ENCODE data around the gene CLEC19A. TPM values are rescaled to one million over a fixed set of nuclear protein-coding genes. Genes with fewer than 3 reads are reported as not detected.

CLEC19A gene
- total RNA-seq, 1 donor from 2014 or later: not detected

DNA sequence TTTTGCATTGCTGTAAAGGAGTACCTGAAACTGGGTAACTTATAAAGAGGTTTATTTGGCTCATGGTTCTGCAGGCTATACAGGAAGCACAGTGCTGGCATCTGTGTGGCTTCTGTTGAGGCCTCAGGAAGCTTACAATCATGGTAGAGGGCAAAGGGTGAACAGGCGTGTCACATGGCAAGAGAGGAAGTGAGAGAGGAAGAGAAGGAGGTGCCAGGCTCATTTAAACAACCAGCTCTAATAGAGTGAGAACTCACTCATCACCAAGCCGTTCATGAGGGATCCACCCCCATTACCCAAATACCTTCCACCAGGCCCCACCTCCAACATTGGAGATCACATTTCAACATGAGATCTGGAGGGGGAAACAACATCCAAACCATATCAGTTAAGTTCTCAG is 16.4 kb upstream of the CLEC19A start:
- peaks cover 4% of the 10 kb centered on the region for H3K27me3 Mint-ChIP-seq (ENCODE audit: unreplicated experiment)
- H3K4me3 Mint-ChIP-seq (ENCODE audit: unreplicated experiment): no peak overlapping the region
- TF ChIP-seq, protein P1, sequence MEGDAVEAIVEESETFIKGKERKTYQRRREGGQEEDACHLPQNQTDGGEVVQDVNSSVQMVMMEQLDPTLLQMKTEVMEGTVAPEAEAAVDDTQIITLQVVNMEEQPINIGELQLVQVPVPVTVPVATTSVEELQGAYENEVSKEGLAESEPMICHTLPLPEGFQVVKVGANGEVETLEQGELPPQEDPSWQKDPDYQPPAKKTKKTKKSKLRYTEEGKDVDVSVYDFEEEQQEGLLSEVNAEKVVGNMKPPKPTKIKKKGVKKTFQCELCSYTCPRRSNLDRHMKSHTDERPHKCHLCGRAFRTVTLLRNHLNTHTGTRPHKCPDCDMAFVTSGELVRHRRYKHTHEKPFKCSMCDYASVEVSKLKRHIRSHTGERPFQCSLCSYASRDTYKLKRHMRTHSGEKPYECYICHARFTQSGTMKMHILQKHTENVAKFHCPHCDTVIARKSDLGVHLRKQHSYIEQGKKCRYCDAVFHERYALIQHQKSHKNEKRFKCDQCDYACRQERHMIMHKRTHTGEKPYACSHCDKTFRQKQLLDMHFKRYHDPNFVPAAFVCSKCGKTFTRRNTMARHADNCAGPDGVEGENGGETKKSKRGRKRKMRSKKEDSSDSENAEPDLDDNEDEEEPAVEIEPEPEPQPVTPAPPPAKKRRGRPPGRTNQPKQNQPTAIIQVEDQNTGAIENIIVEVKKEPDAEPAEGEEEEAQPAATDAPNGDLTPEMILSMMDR (IDR thresholded peaks at IDR 0.05; ENCODE audit: unreplicated experiment): no peak
- peaks cover 5% of the 10 kb centered on the region for H3K9me3 Mint-ChIP-seq (ENCODE audit: unreplicated experiment)
- no peak overlapping the region for H3K27ac Mint-ChIP-seq (ENCODE audit: unreplicated experiment)
- H3K36me3 Mint-ChIP-seq (ENCODE audit: low read depth, unreplicated experiment): peaks cover 25% of the 10 kb centered on the region
- no peak for DNase-seq (ENCODE audit: low spot score)
- H3K4me1 Mint-ChIP-seq (ENCODE audit: unreplicated experiment): no peaks in the 10 kb centered on the region

DNA sequence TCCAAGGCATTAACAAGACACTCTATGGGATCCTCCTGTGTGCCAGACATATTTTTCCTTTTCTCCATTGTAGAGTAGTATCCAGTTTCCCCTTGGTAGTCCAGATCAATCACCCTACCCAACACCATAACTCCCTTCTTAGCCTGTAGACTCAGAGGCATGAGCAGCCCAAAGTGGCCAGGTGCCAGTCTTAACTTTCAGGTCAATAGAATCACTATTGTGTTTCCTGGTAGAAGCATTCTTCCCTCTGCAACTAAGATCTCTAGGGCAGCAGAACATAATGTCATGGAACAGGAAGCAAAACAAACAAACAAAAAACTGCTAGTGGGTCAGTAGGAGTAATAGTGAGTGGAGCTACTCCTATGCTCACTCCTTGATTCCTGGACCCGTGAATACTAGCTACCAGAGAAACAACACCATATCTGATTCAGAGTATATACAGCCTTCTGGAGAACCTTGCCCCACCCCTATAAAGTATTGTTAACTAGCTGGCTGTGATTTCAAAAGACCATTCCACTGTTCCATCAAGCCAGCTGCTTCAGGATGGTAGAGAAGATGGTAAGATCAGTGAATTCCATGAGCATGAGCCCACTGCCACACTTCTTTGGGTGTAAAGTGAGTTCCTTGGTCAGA is 11.2 kb upstream of the CLEC19A start:
- TF ChIP-seq, protein P1 (IDR thresholded peaks at IDR 0.05; ENCODE audit: unreplicated experiment): no peak
- H3K4me3 Mint-ChIP-seq (ENCODE audit: unreplicated experiment): no peak overlapping the region
- H3K27me3 Mint-ChIP-seq (ENCODE audit: unreplicated experiment): peaks cover 1% of the 10 kb centered on the region
- no peak for DNase-seq (ENCODE audit: low spot score)
- no peaks in the 10 kb centered on the region for H3K9me3 Mint-ChIP-seq (ENCODE audit: unreplicated experiment)
- no peaks in the 10 kb centered on the region for H3K36me3 Mint-ChIP-seq (ENCODE audit: low read depth, unreplicated experiment)
- no peak overlapping the region for H3K27ac Mint-ChIP-seq (ENCODE audit: unreplicated experiment)
- no peaks in the 10 kb centered on the region for H3K4me1 Mint-ChIP-seq (ENCODE audit: unreplicated experiment)

DNA sequence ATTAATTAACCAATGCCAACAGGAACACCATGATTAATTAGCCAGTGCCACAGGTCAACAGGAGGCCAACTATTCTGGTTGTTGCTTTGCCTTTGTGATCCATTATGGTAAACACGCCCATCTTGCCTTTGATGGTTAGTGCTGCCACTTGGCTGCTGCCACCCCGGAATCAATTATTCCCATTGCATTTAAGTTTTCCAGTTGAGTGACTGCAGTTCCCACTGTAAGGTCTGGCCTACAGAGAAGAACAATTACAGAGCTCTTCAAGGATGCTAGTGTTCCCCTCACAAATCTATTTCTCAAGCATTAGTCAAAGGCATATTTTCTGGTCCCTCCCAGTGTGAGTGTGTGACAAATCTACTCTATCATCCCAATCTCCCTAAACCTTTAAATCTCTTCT is 7.1 kb upstream of the CLEC19A start:
- Mint-ChIP-seq H3K9me3 (ENCODE audit: unreplicated experiment) (no peaks in the 10 kb centered on the region), H3K4me3 (ENCODE audit: unreplicated experiment) (no peak overlapping the region), H3K4me1 (ENCODE audit: unreplicated experiment) (no peaks in the 10 kb centered on the region), H3K27me3 (ENCODE audit: unreplicated experiment) (peaks cover 1% of the 10 kb centered on the region), H3K27ac (ENCODE audit: unreplicated experiment) (no peak overlapping the region), H3K36me3 (ENCODE audit: low read depth, unreplicated experiment) (no peaks in the 10 kb centered on the region)
- TF ChIP-seq, protein P1 (IDR thresholded peaks at IDR 0.05; ENCODE audit: unreplicated experiment): no peak
- no peak for DNase-seq (ENCODE audit: low spot score)

DNA sequence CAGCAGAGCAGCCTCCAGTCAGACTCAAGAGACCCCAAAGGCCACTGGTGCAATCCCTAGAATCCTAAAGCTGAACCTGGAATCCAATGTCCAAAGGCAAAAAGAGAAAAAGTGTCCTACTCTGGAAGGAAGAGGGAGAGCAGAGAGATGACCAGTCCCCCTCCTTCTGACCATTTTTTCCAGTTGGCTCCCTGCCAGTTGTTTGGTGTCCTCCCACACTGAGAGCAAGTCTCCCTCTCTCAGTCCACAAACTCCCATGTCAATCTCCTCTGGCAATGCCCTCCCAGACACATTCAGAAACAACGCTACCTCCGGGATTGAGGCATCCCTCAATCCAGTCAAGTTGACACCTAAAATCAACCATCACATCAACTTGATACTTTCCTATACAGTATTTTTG is 4.3 kb upstream of the CLEC19A start:
- no peaks in the 10 kb centered on the region for H3K9me3 Mint-ChIP-seq (ENCODE audit: unreplicated experiment)
- H3K4me3 Mint-ChIP-seq (ENCODE audit: unreplicated experiment): no peak overlapping the region
- H3K4me1 Mint-ChIP-seq (ENCODE audit: unreplicated experiment): no peaks in the 10 kb centered on the region
- no peaks in the 10 kb centered on the region for H3K36me3 Mint-ChIP-seq (ENCODE audit: low read depth, unreplicated experiment)
- no peak overlapping the region for H3K27ac Mint-ChIP-seq (ENCODE audit: unreplicated experiment)
- TF ChIP-seq, protein P1 (IDR thresholded peaks at IDR 0.05; ENCODE audit: unreplicated experiment): no peak
- DNase-seq (ENCODE audit: low spot score): no peak
- peaks cover 6% of the 10 kb centered on the region for H3K27me3 Mint-ChIP-seq (ENCODE audit: unreplicated experiment)

DNA sequence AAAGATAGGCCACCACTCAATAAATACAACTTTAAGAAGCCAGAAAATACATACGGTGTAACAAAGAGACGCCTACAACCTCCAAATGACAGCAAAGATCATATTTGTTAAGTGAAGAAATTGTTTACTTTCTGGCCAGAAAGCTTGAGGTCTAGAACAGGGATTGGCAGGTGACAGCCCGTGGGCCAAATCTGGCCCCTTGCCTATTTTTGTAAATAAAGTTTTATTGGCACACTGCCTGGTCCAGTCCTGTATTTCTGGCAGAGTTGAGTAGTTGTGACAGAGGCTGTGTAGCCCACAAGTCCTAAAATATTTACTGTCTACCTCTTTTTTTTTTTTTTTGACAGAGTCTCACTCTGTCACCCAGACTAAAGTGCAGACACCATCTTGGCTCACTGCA is 3.4 kb upstream of the CLEC19A start:
- Mint-ChIP-seq H3K27ac (ENCODE audit: unreplicated experiment) (no peak overlapping the region), H3K27me3 (ENCODE audit: unreplicated experiment) (peaks cover 6% of the 10 kb centered on the region), H3K4me1 (ENCODE audit: unreplicated experiment) (no peaks in the 10 kb centered on the region), H3K9me3 (ENCODE audit: unreplicated experiment) (no peaks in the 10 kb centered on the region), H3K4me3 (ENCODE audit: unreplicated experiment) (no peak overlapping the region), H3K36me3 (ENCODE audit: low read depth, unreplicated experiment) (no peaks in the 10 kb centered on the region)
- TF ChIP-seq, protein P1 (IDR thresholded peaks at IDR 0.05; ENCODE audit: unreplicated experiment): no peak
- DNase-seq (ENCODE audit: low spot score): no peak
